Measurements from ENCODE around the gene PRKAR1B. TPM values are rescaled to one million over a fixed set of nuclear protein-coding genes. Genes with fewer than 3 reads are reported as not detected.

Gene PRKAR1B
- total and polyA plus RNA-seq, 7 donors: 1.4 to 4.6 (median 1.9) TPM

GRCh38 chr7:772861-773621 is 46.0 kb upstream of the PRKAR1B start:
- WGBS, 3 donors: 93 to 96% (median 94%) methylated on average over 32 of the region's 32 CpGs
- no peak overlapping the region for H3K27ac ChIP-seq
- H3K36me3 ChIP-seq (ENCODE audit: insufficient read depth in 1 of 2, low read depth in 1 of 2): peaks cover 2 to 47% of the 10 kb centered on the region in 2 donors
- peaks cover 22% of the 10 kb centered on the region for H3K4me1 ChIP-seq
- no peak for TF ChIP-seq CTCF (IDR thresholded peaks at IDR 0.05)
- ATAC-seq (no peak), DNase-seq (peak in 1 of 2 donors; percentile 24)
- no peaks in the 10 kb centered on the region for H3K27me3 ChIP-seq (ENCODE audit: insufficient read depth in 3 of 3, low read length in 2 of 3)
- H3K4me3 ChIP-seq: no peak overlapping the region
- intact Hi-C loops (cut with DNase I): no loop called here
- H3K9me3 ChIP-seq: no peaks in the 10 kb centered on the region

GRCh38 chr7:772392-772791 is 45.3 kb upstream of the PRKAR1B start:
- intact Hi-C loops (cut with DNase I): no loop called here
- H3K27ac ChIP-seq: no peak overlapping the region

GRCh38 chr7:772005-772294 is 44.9 kb upstream of the PRKAR1B start:
- no peaks in the 10 kb centered on the region for H3K9me3 ChIP-seq
- H3K4me3 ChIP-seq: no peak overlapping the region
- ATAC-seq: no peak
- H3K36me3 ChIP-seq (ENCODE audit: insufficient read depth in 1 of 2, low read depth in 1 of 2): peaks cover 2 to 39% of the 10 kb centered on the region in 2 donors
- peak overlapping the region; percentile 42 for H3K27ac ChIP-seq
- H3K4me1 ChIP-seq: peaks cover 22% of the 10 kb centered on the region
- no peak for DNase-seq
- H3K27me3 ChIP-seq (ENCODE audit: insufficient read depth in 3 of 3, low read length in 2 of 3): no peaks in the 10 kb centered on the region
- intact Hi-C loops (cut with DNase I): no loop called here
- no peak for TF ChIP-seq CTCF (IDR thresholded peaks at IDR 0.05)
- 85 to 87% (median 87%) methylated on average over 11 of the region's 11 CpGs for WGBS, 3 donors

More at GRCh38 chr7:772392-772791, 45.3 kb upstream of the PRKAR1B start:
- DNase-seq (peak in 1 of 2 donors; percentile 41), ATAC-seq (no peak)
- no peak overlapping the region for H3K4me3 ChIP-seq
- no peak for TF ChIP-seq CTCF (IDR thresholded peaks at IDR 0.05)
- peaks cover 22% of the 10 kb centered on the region for H3K4me1 ChIP-seq
- 93 to 96% (median 96%) methylated on average over 13 of the region's 13 CpGs for WGBS, 3 donors
- no peaks in the 10 kb centered on the region for H3K9me3 ChIP-seq
- H3K36me3 ChIP-seq (ENCODE audit: insufficient read depth in 1 of 2, low read depth in 1 of 2): peaks cover 2 to 42% of the 10 kb centered on the region in 2 donors
- no peaks in the 10 kb centered on the region for H3K27me3 ChIP-seq (ENCODE audit: insufficient read depth in 3 of 3, low read length in 2 of 3)

GRCh38 chr7:771234-772004 is 44.3 kb upstream of the PRKAR1B start:
- Histone ChIP-seq H3K36me3 (ENCODE audit: insufficient read depth in 1 of 2, low read depth in 1 of 2) (peaks cover 2 to 38% of the 10 kb centered on the region in 2 donors), H3K4me3 (no peak overlapping the region), H3K27ac (peak overlapping the region; percentile 60), H3K4me1 (peaks cover 22% of the 10 kb centered on the region), H3K27me3 (ENCODE audit: insufficient read depth in 3 of 3, low read length in 2 of 3) (no peaks in the 10 kb centered on the region), H3K9me3 (no peaks in the 10 kb centered on the region)
- intact Hi-C loops (cut with DNase I): no loop called here
- DNase-seq: peak; percentile 61 to 67
- no peak for TF ChIP-seq CTCF (IDR thresholded peaks at IDR 0.05)
- ATAC-seq: peak in 3 of 4 donors; percentile 23 to 35 (median 23)
- 37 to 61% (median 43%) methylated on average over 24 of the region's 24 CpGs for WGBS, 3 donors

Measured in psoas muscle (tissue), 8 donors.